ENCODE measurements around the gene RNF150. TPM values are rescaled to one million over a fixed set of nuclear protein-coding genes. Genes with fewer than 3 reads are reported as not detected.

The RNF150 gene
- total RNA-seq, 1 donor from 2014 or later = under 0.01 TPM

GRCh38 chr4:140928880-140929279 is 204.4 kb downstream of the RNF150 start:
- peak in 1 of 2 donors; percentile 3 for DNase-seq (ENCODE audit: low read depth in 2 of 2)

- DNase-seq (ENCODE audit: low read depth in 2 of 2) = no peak
Observed at GRCh38 chr4:140926672-140927071, 206.6 kb downstream of the RNF150 start.

GRCh38 chr4:140925417-140925816 is 207.9 kb downstream of the RNF150 start:
- DNase-seq (ENCODE audit: low read depth in 2 of 2) = no peak

- no peak for DNase-seq (ENCODE audit: low read depth in 2 of 2)
Observed at GRCh38 chr4:140924761-140925392, 208.4 kb downstream of the RNF150 start.

- DNase-seq (ENCODE audit: low read depth in 2 of 2) = no peak
Observed at GRCh38 chr4:140906993-140907962, 226.0 kb downstream of the RNF150 start.

GRCh38 chr4:140904904-140905303 is 228.4 kb downstream of the RNF150 start:
- no peak for DNase-seq (ENCODE audit: low read depth in 2 of 2)

- DNase-seq (ENCODE audit: low read depth in 2 of 2) = no peak
Observed at GRCh38 chr4:140903522-140904475, 229.5 kb downstream of the RNF150 start.

- DNase-seq (ENCODE audit: low read depth in 2 of 2) = no peak
Observed at GRCh38 chr4:140901736-140902336, 231.4 kb downstream of the RNF150 start.

- DNase-seq (ENCODE audit: low read depth in 2 of 2) = no peak
Observed at GRCh38 chr4:140893939-140894338, 239.3 kb downstream of the RNF150 start.

GRCh38 chr4:140888054-140888453 is 245.2 kb downstream of the RNF150 start:
- DNase-seq (ENCODE audit: low read depth in 2 of 2) = no peak

- DNase-seq (ENCODE audit: low read depth in 2 of 2) = no peak
Observed at GRCh38 chr4:140887467-140887866, 245.8 kb downstream of the RNF150 start.

- DNase-seq (ENCODE audit: low read depth in 2 of 2) = peak; percentile 73 to 82
Observed at GRCh38 chr4:140884431-140885058, 248.7 kb downstream of the RNF150 start.

GRCh38 chr4:140877781-140878180 is 255.5 kb downstream of the RNF150 start:
- DNase-seq (ENCODE audit: low read depth in 2 of 2) = no peak

GRCh38 chr4:140876615-140877364 is 256.5 kb downstream of the RNF150 start:
- no peak for DNase-seq (ENCODE audit: low read depth in 2 of 2)

GRCh38 chr4:140875746-140876452 is 257.4 kb downstream of the RNF150 start:
- no peak for DNase-seq (ENCODE audit: low read depth in 2 of 2)

- DNase-seq (ENCODE audit: low read depth in 2 of 2) = no peak
Observed at GRCh38 chr4:140874056-140874455, 259.2 kb downstream of the RNF150 start.

GRCh38 chr4:140871368-140871767 is 261.9 kb downstream of the RNF150 start:
- DNase-seq (ENCODE audit: low read depth in 2 of 2) = no peak

- no peak for DNase-seq (ENCODE audit: low read depth in 2 of 2)
Observed at GRCh38 chr4:140870427-140870826, 262.8 kb downstream of the RNF150 start.

GRCh38 chr4:140869446-140869845 is 263.8 kb downstream of the RNF150 start:
- DNase-seq (ENCODE audit: low read depth in 2 of 2) = no peak
